Skeletal muscle tissue (tissue), 4 donors: ENCODE results near the gene RNF212. TPM values are rescaled to one million over a fixed set of nuclear protein-coding genes. Genes with fewer than 3 reads are reported as not detected.
A peak's percentile ranks its signal among the peaks of the same experiment; 100 is the strongest.

ENCODE experiments used
- H3K27ac ChIP-seq: one replicate; pipeline ENCODE4 v1.7.0; 2013; ENCODE audit warnings: mild to moderate bottlenecking, low read depth, low read length, inconsistent platforms
- H3K27me3 ChIP-seq, 3 donors: one replicate each; pipeline ENCODE4 v1.7.0; 2013; ENCODE audit warnings: low read length in 3 of 3; ENCODE audit not compliant: control insufficient read depth in 3 of 3, insufficient read depth in 3 of 3
- H3K36me3 ChIP-seq, 3 donors: one replicate each; pipeline ENCODE4 v1.7.0; 2013; ENCODE audit warnings: low read length in 3 of 3; ENCODE audit not compliant: control insufficient read depth in 3 of 3, insufficient read depth in 3 of 3
- H3K4me1 ChIP-seq, 3 donors: one replicate each; pipeline ENCODE4 v1.7.0; 2013; ENCODE audit warnings: low read length in 3 of 3, mild to moderate bottlenecking in 3 of 3; ENCODE audit not compliant: control insufficient read depth in 3 of 3, insufficient read depth in 3 of 3
- H3K4me3 ChIP-seq, 3 donors: one replicate each; pipeline ENCODE4 v1.7.0; 2013; ENCODE audit warnings: low read length in 3 of 3
- H3K9ac ChIP-seq, 3 donors: one replicate each; pipeline ENCODE4 v1.7.0; 2013; ENCODE audit warnings: low read length in 3 of 3, mild to moderate bottlenecking in 3 of 3, moderate library complexity in 2 of 3, low read depth in 1 of 3
- H3K9me3 ChIP-seq, 3 donors: one replicate each; pipeline ENCODE4 v1.7.0; 2013; ENCODE audit warnings: low read length in 3 of 3; ENCODE audit not compliant: control insufficient read depth in 3 of 3
- total RNA-seq: library from RNA; depleted of rRNA; stranded (reverse); fragments of >200 nt; gene quantifications from one replicate; pipeline ENCODE4 v1.2.3, GENCODE V29; 2014
- donor health status: Osteomylitis.

RNF212 gene
- 3.7 TPM for total RNA-seq

GRCh38 chr4:1113311-1114009 is at the start of gene RNF212:
Gene RNF212, minus strand, starts transcription at chr4:1113564. Its CDS starts 100 bp downstream, at chr4:1113464.
- no peaks in the 10 kb centered on the region for H3K4me1 ChIP-seq
- peak within 1 kb of the TSS in 1 of 3 donors; percentile 47 for H3K9ac ChIP-seq
- no peaks in the 10 kb centered on the region for H3K36me3 ChIP-seq
- H3K4me3 ChIP-seq, result peak within 1 kb of the TSS in 2 of 3 donors; percentile 40 to 52
- H3K9me3 ChIP-seq, result no peaks in the 10 kb centered on the region
- H3K27ac ChIP-seq, result no peak within 1 kb of the TSS
- H3K27me3 ChIP-seq, result peaks cover 33 to 41% (median 40%) of the 10 kb centered on the region in 3 donors

- no peak overlapping the region for H3K27ac ChIP-seq
- no peak overlapping the region for H3K9ac ChIP-seq
- H3K9me3 ChIP-seq, result peaks cover 0 to 2% (median 2%) of the 10 kb centered on the region in 3 donors
- no peaks in the 10 kb centered on the region for H3K27me3 ChIP-seq
- H3K36me3 ChIP-seq, result no peaks in the 10 kb centered on the region
- H3K4me1 ChIP-seq, result peaks cover 0 to 3% (median 2%) of the 10 kb centered on the region in 3 donors
- H3K4me3 ChIP-seq, result no peak overlapping the region
Measured at GRCh38 chr4:1160351-1160750, 47.0 kb upstream of the RNF212 start.

GRCh38 chr4:1156069-1156468 is 42.7 kb upstream of the RNF212 start:
- H3K9ac ChIP-seq, result no peak overlapping the region
- H3K27ac ChIP-seq, result no peak overlapping the region
- H3K4me3 ChIP-seq, result no peak overlapping the region
- peaks cover 0 to 17% (median 7%) of the 10 kb centered on the region in 3 donors for H3K27me3 ChIP-seq
- peaks cover 7 to 13% (median 12%) of the 10 kb centered on the region in 3 donors for H3K4me1 ChIP-seq
- H3K9me3 ChIP-seq, result peaks cover 0 to 2% (median 2%) of the 10 kb centered on the region in 3 donors
- H3K36me3 ChIP-seq, result no peaks in the 10 kb centered on the region

- H3K9me3 ChIP-seq, result peaks cover 0 to 2% (median 2%) of the 10 kb centered on the region in 3 donors
- no peak overlapping the region for H3K9ac ChIP-seq
- H3K36me3 ChIP-seq, result no peaks in the 10 kb centered on the region
- no peak overlapping the region for H3K27ac ChIP-seq
- peaks cover 0 to 24% (median 8%) of the 10 kb centered on the region in 3 donors for H3K27me3 ChIP-seq
- peaks cover 7 to 13% (median 12%) of the 10 kb centered on the region in 3 donors for H3K4me1 ChIP-seq
- H3K4me3 ChIP-seq, result no peak overlapping the region
Measured at GRCh38 chr4:1155314-1155713, 42.0 kb upstream of the RNF212 start.

- no peak overlapping the region for H3K27ac ChIP-seq
- peaks cover 0 to 2% (median 2%) of the 10 kb centered on the region in 3 donors for H3K9me3 ChIP-seq
- peaks cover 7 to 13% (median 12%) of the 10 kb centered on the region in 3 donors for H3K4me1 ChIP-seq
- H3K36me3 ChIP-seq, result no peaks in the 10 kb centered on the region
- H3K9ac ChIP-seq, result no peak overlapping the region
- peak overlapping the region in 1 of 3 donors; percentile 22 for H3K4me3 ChIP-seq
- H3K27me3 ChIP-seq, result peaks cover 0 to 25% (median 8%) of the 10 kb centered on the region in 3 donors
Measured at GRCh38 chr4:1154523-1155182, 41.3 kb upstream of the RNF212 start.

- Histone ChIP-seq H3K9me3 (peaks cover 0 to 2% (median 2%) of the 10 kb centered on the region in 3 donors), H3K9ac (no peak overlapping the region), H3K4me3 (no peak overlapping the region), H3K27me3 (peaks cover 0 to 25% (median 8%) of the 10 kb centered on the region in 3 donors), H3K27ac (no peak overlapping the region), H3K36me3 (no peaks in the 10 kb centered on the region), H3K4me1 (peaks cover 7 to 13% (median 12%) of the 10 kb centered on the region in 3 donors)
Measured at GRCh38 chr4:1154126-1154522, 40.8 kb upstream of the RNF212 start.

GRCh38 chr4:1153567-1154090 is 40.3 kb upstream of the RNF212 start:
- Histone ChIP-seq H3K27ac (no peak overlapping the region), H3K9me3 (peaks cover 0 to 2% (median 2%) of the 10 kb centered on the region in 3 donors), H3K27me3 (peaks cover 0 to 25% (median 10%) of the 10 kb centered on the region in 3 donors), H3K36me3 (no peaks in the 10 kb centered on the region), H3K9ac (no peak overlapping the region), H3K4me3 (no peak overlapping the region), H3K4me1 (peaks cover 7 to 13% (median 12%) of the 10 kb centered on the region in 3 donors)

GRCh38 chr4:1152290-1152689 is 38.9 kb upstream of the RNF212 start:
- peaks cover 7 to 13% (median 12%) of the 10 kb centered on the region in 3 donors for H3K4me1 ChIP-seq

GRCh38 chr4:1151541-1151940 is 38.2 kb upstream of the RNF212 start:
- H3K27me3 ChIP-seq, result peaks cover 0 to 25% (median 10%) of the 10 kb centered on the region in 3 donors
- no peaks in the 10 kb centered on the region for H3K9me3 ChIP-seq
- H3K36me3 ChIP-seq, result no peaks in the 10 kb centered on the region
- no peak overlapping the region for H3K9ac ChIP-seq
- H3K27ac ChIP-seq, result no peak overlapping the region
- no peak overlapping the region for H3K4me3 ChIP-seq
- peaks cover 7 to 13% (median 12%) of the 10 kb centered on the region in 3 donors for H3K4me1 ChIP-seq

More at GRCh38 chr4:1152290-1152689, 38.9 kb upstream of the RNF212 start:
- Histone ChIP-seq H3K9ac (no peak overlapping the region), H3K9me3 (no peaks in the 10 kb centered on the region), H3K27ac (no peak overlapping the region), H3K4me3 (no peak overlapping the region), H3K36me3 (no peaks in the 10 kb centered on the region), H3K27me3 (peaks cover 0 to 25% (median 10%) of the 10 kb centered on the region in 3 donors)
